ENCODE data around the gene CDK5. TPM values are rescaled to one million over a fixed set of nuclear protein-coding genes. Genes with fewer than 3 reads are reported as not detected.

CDK5 gene
- total RNA-seq, 2 donors from 2014 or later, result 4.7 TPM

GRCh38 chr7:151082141-151083070 lies 24.7 kb upstream of the CDK5 start:
- Mint-ChIP-seq H3K27me3 (no peaks in the 10 kb centered on the region), H3K4me3 (peak overlapping the region; percentile 97), H3K27ac (peak overlapping the region; percentile 96), H3K36me3 (ENCODE audit: low read depth) (peaks cover 3% of the 10 kb centered on the region), H3K4me1 (peaks cover 27% of the 10 kb centered on the region)
- ATAC-seq (no peak), DNase-seq (no peak)
- no peaks in the 10 kb centered on the region for H3K9me3 ChIP-seq (ENCODE audit: control insufficient read depth, low read length, poor library complexity, severe bottlenecking)

- Mint-ChIP-seq H3K4me1 (peaks cover 27% of the 10 kb centered on the region), H3K27me3 (no peaks in the 10 kb centered on the region), H3K27ac (no peak overlapping the region), H3K4me3 (peak overlapping the region; percentile 97), H3K36me3 (ENCODE audit: low read depth) (peaks cover 3% of the 10 kb centered on the region)
- no peaks in the 10 kb centered on the region for H3K9me3 ChIP-seq (ENCODE audit: control insufficient read depth, low read length, poor library complexity, severe bottlenecking)
- ATAC-seq, result no peak
- no peak for DNase-seq
Observed at GRCh38 chr7:151081170-151082101, 23.7 kb upstream of the CDK5 start.

- peaks cover 23% of the 10 kb centered on the region for H3K4me1 Mint-ChIP-seq
Observed at GRCh38 chr7:151080522-151081169, 22.9 kb upstream of the CDK5 start, which contains the start of gene FASTK. FASTK (minus strand) TSS chr7:151080809; CDS start chr7:151080766, 43 bp downstream.

GRCh38 chr7:151080067-151080521 lies 22.4 kb upstream of the CDK5 start:
- ATAC-seq, result peak; percentile 2

More at GRCh38 chr7:151080522-151081169, 22.9 kb upstream of the CDK5 start, which contains the start of gene FASTK:
- H3K27ac Mint-ChIP-seq, result peak within 1 kb of the TSS; percentile 49
- ATAC-seq, result peak; percentile 81
- H3K36me3 Mint-ChIP-seq (ENCODE audit: low read depth), result peaks cover 3% of the 10 kb centered on the region
- peak; percentile 82 to 86 (median 85) for DNase-seq
- no peaks in the 10 kb centered on the region for H3K9me3 ChIP-seq (ENCODE audit: control insufficient read depth, low read length, poor library complexity, severe bottlenecking)
- H3K27me3 Mint-ChIP-seq, result no peaks in the 10 kb centered on the region
- peak within 1 kb of the TSS; percentile 97 for H3K4me3 Mint-ChIP-seq

GRCh38 chr7:151079199-151079910 lies 21.7 kb upstream of the CDK5 start:
- Mint-ChIP-seq H3K27ac (peak overlapping the region; percentile 49), H3K4me1 (peaks cover 16% of the 10 kb centered on the region), H3K4me3 (peak overlapping the region; percentile 84), H3K27me3 (no peaks in the 10 kb centered on the region), H3K36me3 (ENCODE audit: low read depth) (peaks cover 3% of the 10 kb centered on the region)
- no peaks in the 10 kb centered on the region for H3K9me3 ChIP-seq (ENCODE audit: control insufficient read depth, low read length, poor library complexity, severe bottlenecking)
- DNase-seq (no peak), ATAC-seq (no peak)

More at GRCh38 chr7:151080067-151080521, 22.4 kb upstream of the CDK5 start:
- H3K36me3 Mint-ChIP-seq (ENCODE audit: low read depth), result peaks cover 3% of the 10 kb centered on the region
- no peak for DNase-seq
- no peaks in the 10 kb centered on the region for H3K9me3 ChIP-seq (ENCODE audit: control insufficient read depth, low read length, poor library complexity, severe bottlenecking)
- peaks cover 20% of the 10 kb centered on the region for H3K4me1 Mint-ChIP-seq
- no peaks in the 10 kb centered on the region for H3K27me3 Mint-ChIP-seq
- peak overlapping the region; percentile 84 for H3K4me3 Mint-ChIP-seq
- H3K27ac Mint-ChIP-seq, result peak overlapping the region; percentile 49

- DNase-seq (no peak), ATAC-seq (no peak)
- peak overlapping the region; percentile 36 for H3K4me3 Mint-ChIP-seq
- H3K4me1 Mint-ChIP-seq, result peaks cover 14% of the 10 kb centered on the region
- H3K9me3 ChIP-seq (ENCODE audit: control insufficient read depth, low read length, poor library complexity, severe bottlenecking), result no peaks in the 10 kb centered on the region
- peaks cover 3% of the 10 kb centered on the region for H3K36me3 Mint-ChIP-seq (ENCODE audit: low read depth)
- H3K27ac Mint-ChIP-seq, result no peak overlapping the region
- no peaks in the 10 kb centered on the region for H3K27me3 Mint-ChIP-seq
Observed at GRCh38 chr7:151078233-151079040, 20.7 kb upstream of the CDK5 start.

GRCh38 chr7:151077705-151078232 lies 20.1 kb upstream of the CDK5 start:
- Mint-ChIP-seq H3K27ac (no peak overlapping the region), H3K36me3 (ENCODE audit: low read depth) (peaks cover 2% of the 10 kb centered on the region), H3K27me3 (no peaks in the 10 kb centered on the region), H3K4me1 (peaks cover 11% of the 10 kb centered on the region), H3K4me3 (peak overlapping the region; percentile 36)
- no peak for DNase-seq
- ATAC-seq, result no peak
- H3K9me3 ChIP-seq (ENCODE audit: control insufficient read depth, low read length, poor library complexity, severe bottlenecking), result no peaks in the 10 kb centered on the region

GRCh38 chr7:151076863-151077704 lies 19.4 kb upstream of the CDK5 start:
- H3K36me3 Mint-ChIP-seq (ENCODE audit: low read depth), result no peaks in the 10 kb centered on the region
- peaks cover 8% of the 10 kb centered on the region for H3K4me1 Mint-ChIP-seq
- ATAC-seq (no peak), DNase-seq (no peak)
- no peaks in the 10 kb centered on the region for H3K9me3 ChIP-seq (ENCODE audit: control insufficient read depth, low read length, poor library complexity, severe bottlenecking)
- H3K4me3 Mint-ChIP-seq, result no peak overlapping the region
- no peaks in the 10 kb centered on the region for H3K27me3 Mint-ChIP-seq
- no peak overlapping the region for H3K27ac Mint-ChIP-seq

- H3K9me3 ChIP-seq (ENCODE audit: control insufficient read depth, low read length, poor library complexity, severe bottlenecking), result no peaks in the 10 kb centered on the region
- DNase-seq (no peak), ATAC-seq (no peak)
- H3K27me3 Mint-ChIP-seq, result no peaks in the 10 kb centered on the region
- H3K4me3 Mint-ChIP-seq, result no peak overlapping the region
- no peak overlapping the region for H3K27ac Mint-ChIP-seq
- H3K36me3 Mint-ChIP-seq (ENCODE audit: low read depth), result no peaks in the 10 kb centered on the region
- peaks cover 8% of the 10 kb centered on the region for H3K4me1 Mint-ChIP-seq
Observed at GRCh38 chr7:151075978-151076426, 18.3 kb upstream of the CDK5 start.

- no peaks in the 10 kb centered on the region for H3K27me3 Mint-ChIP-seq
- no peak overlapping the region for H3K27ac Mint-ChIP-seq
- H3K4me3 Mint-ChIP-seq, result no peak overlapping the region
- H3K9me3 ChIP-seq (ENCODE audit: control insufficient read depth, low read length, poor library complexity, severe bottlenecking), result no peaks in the 10 kb centered on the region
- H3K4me1 Mint-ChIP-seq, result peaks cover 9% of the 10 kb centered on the region
- H3K36me3 Mint-ChIP-seq (ENCODE audit: low read depth), result no peaks in the 10 kb centered on the region
- DNase-seq (no peak), ATAC-seq (no peak)
Observed at GRCh38 chr7:151075662-151075971, 17.9 kb upstream of the CDK5 start.

All from T-helper 17 cell (primary cell).